ENCODE data around the gene BHLHE23. TPM values are rescaled to one million over a fixed set of nuclear protein-coding genes. Genes with fewer than 3 reads are reported as not detected.

BHLHE23 gene
- total RNA-seq, 4 donors from 2014 or later = not detected

GRCh38 chr20:63027922-63028389 lies 21.2 kb upstream of the BHLHE23 start:
- no peak overlapping the region for H3K27ac ChIP-seq
- H3K4me3 ChIP-seq = no peak overlapping the region
- H3K36me3 ChIP-seq = no peaks in the 10 kb centered on the region
- no peaks in the 10 kb centered on the region for H3K9me3 ChIP-seq
- peaks cover 98% of the 10 kb centered on the region for H3K27me3 ChIP-seq
- no peak for DNase-seq (ENCODE audit: low spot score in 2 of 2)
- TF ChIP-seq POLR2AphosphoS5 (IDR thresholded peaks at IDR 0.05) (no peak), EP300 (IDR thresholded peaks at IDR 0.05) (no peak), CTCF (IDR thresholded peaks at IDR 0.05) (no peak), POLR2A (IDR thresholded peaks at IDR 0.05) (no peak)
- peaks cover 9% of the 10 kb centered on the region for H3K4me1 ChIP-seq
- WGBS = 3% methylated on average over 12 of the region's 23 CpGs

- WGBS = 56% methylated on average over 16 of the region's 27 CpGs
- Histone ChIP-seq H3K36me3 (no peaks in the 10 kb centered on the region), H3K9me3 (no peaks in the 10 kb centered on the region), H3K27me3 (peaks cover 98% of the 10 kb centered on the region), H3K4me3 (no peak overlapping the region), H3K4me1 (peaks cover 9% of the 10 kb centered on the region), H3K27ac (no peak overlapping the region)
- TF ChIP-seq POLR2A (IDR thresholded peaks at IDR 0.05) (no peak), CTCF (IDR thresholded peaks at IDR 0.05) (no peak), POLR2AphosphoS5 (IDR thresholded peaks at IDR 0.05) (no peak), EP300 (IDR thresholded peaks at IDR 0.05) (no peak)
- DNase-seq (ENCODE audit: low spot score in 2 of 2) = peak in 1 of 2 donors; percentile 32
Measured at GRCh38 chr20:63027221-63027921, 20.6 kb upstream of the BHLHE23 start.

GRCh38 chr20:63026582-63027165 lies 19.9 kb upstream of the BHLHE23 start:
- peak in 1 of 2 donors; percentile 52 for DNase-seq (ENCODE audit: low spot score in 2 of 2)
- Histone ChIP-seq H3K9me3 (no peaks in the 10 kb centered on the region), H3K27ac (no peak overlapping the region), H3K4me3 (no peak overlapping the region), H3K27me3 (peaks cover 98% of the 10 kb centered on the region), H3K36me3 (no peaks in the 10 kb centered on the region), H3K4me1 (peaks cover 9% of the 10 kb centered on the region)
- WGBS = 77% methylated on average over 4 of the region's 13 CpGs
- no peak for TF ChIP-seq POLR2AphosphoS5 (IDR thresholded peaks at IDR 0.05)
- no peak for TF ChIP-seq EP300 (IDR thresholded peaks at IDR 0.05)
- TF ChIP-seq POLR2A (IDR thresholded peaks at IDR 0.05) = no peak
- TF ChIP-seq CTCF (IDR thresholded peaks at IDR 0.05) = no peak

GRCh38 chr20:63025534-63026331 lies 19.0 kb upstream of the BHLHE23 start:
- Histone ChIP-seq H3K4me1 (peaks cover 9% of the 10 kb centered on the region), H3K4me3 (no peak overlapping the region), H3K9me3 (no peaks in the 10 kb centered on the region), H3K36me3 (no peaks in the 10 kb centered on the region), H3K27ac (no peak overlapping the region), H3K27me3 (peaks cover 98% of the 10 kb centered on the region)
- TF ChIP-seq POLR2AphosphoS5 (IDR thresholded peaks at IDR 0.05) (no peak), EP300 (IDR thresholded peaks at IDR 0.05) (no peak), POLR2A (IDR thresholded peaks at IDR 0.05) (no peak), CTCF (IDR thresholded peaks at IDR 0.05) (no peak)
- WGBS = 54% methylated on average over 30 of the region's 45 CpGs
- peak in 1 of 2 donors; percentile 63 for DNase-seq (ENCODE audit: low spot score in 2 of 2)

Data from suprapubic skin (tissue), 4 donors.